Activated T-helper 1 cell treated with Interleukin-2 at 50 U/mL for 16 hours (primary cell): ENCODE data around the gene ADGRA1.
"Not testable (repeated sequence)": the region's sequence is repeated elsewhere in the genome, so short reads cannot be mapped to it uniquely, and the experiment has no call there.

Experiments
- DNase-seq: peaks from one replicate; pipeline ENCODE4 v3.0.0-alpha.2; 2020; ENCODE audit warnings: low read depth

The ADGRA1 gene

GRCh38 chr10:133150226-133150625 is 62.5 kb downstream of the ADGRA1 start:
- no peak for DNase-seq

DNA sequence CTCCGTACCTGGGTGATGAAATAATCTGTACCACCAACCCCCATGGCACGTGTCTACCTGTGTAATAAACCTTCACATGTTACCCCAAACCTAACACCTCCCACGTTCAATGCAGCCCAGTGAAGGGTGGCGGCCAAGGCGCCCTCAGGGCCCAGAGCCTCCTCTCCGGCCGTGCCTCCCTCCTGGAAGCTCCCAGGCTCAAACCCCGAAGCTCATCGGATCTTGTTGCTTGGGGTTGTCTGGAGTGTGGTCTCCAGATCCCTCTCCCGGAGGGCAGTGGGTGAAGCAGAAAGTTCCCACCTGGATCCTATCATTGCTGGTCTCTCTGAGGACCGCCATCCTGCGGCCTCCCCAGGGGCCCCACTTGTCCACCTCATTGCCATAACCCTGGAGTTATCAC is 62.9 kb downstream of the ADGRA1 start:
- DNase-seq: no peak

GRCh38 chr10:133151071-133151470 is 63.3 kb downstream of the ADGRA1 start:
- DNase-seq: not testable (repeated sequence)

- DNase-seq: no peak
These were observed 63.8 kb downstream of the ADGRA1 start for GRCh38 chr10:133151543-133151972.

GRCh38 chr10:133154411-133154810 is 66.7 kb downstream of the ADGRA1 start:
- DNase-seq: no peak

GRCh38 chr10:133154996-133155778 is 67.5 kb downstream of the ADGRA1 start:
- no peak for DNase-seq

DNA sequence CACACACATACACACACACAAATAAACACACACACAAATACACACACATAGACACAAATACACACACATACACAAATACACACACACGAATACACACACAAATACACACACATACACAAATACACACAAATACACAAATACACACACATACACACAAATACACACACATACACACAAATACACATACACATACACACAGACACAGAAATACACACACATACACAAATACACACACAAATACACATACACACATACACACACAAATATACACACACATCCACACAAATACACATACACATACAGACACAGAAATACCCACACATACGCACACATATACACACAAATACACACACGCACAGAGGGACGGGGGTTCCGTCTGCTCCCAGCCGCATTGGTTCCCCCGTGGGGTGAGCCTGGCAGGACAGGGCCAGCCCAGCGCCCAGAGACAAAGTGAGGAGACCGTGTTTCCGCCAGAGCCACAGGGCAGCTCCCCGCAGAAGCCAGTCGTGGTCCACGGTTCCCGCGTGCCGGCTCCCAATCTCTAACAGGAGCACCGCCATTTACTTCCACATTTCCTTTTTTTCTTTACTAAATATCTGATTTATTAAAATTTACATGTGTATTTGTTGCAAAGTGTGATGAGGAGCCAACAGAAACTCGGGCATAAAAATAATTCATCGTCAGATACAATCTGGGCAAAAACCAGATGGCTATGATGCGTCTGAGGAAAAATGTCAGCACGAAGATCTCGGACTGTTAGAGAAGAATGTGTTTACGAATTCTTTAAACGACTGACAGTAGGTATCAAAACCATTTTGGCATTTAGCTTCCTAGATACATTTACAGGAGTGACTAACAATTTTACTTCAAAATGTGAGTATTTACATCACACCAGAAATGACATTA is 69.2 kb downstream of the ADGRA1 start:
- DNase-seq: no peak

- DNase-seq: no peak
These were observed 70.1 kb downstream of the ADGRA1 start for GRCh38 chr10:133157662-133158436.

- DNase-seq: no peak
These were observed 70.7 kb downstream of the ADGRA1 start for GRCh38 chr10:133158437-133158755.

- DNase-seq: no peak
These were observed 71.3 kb downstream of the ADGRA1 start for GRCh38 chr10:133158756-133159610.

- DNase-seq: no peak
These were observed 71.9 kb downstream of the ADGRA1 start for GRCh38 chr10:133159611-133159949.

- DNase-seq: no peak
These were observed 72.5 kb downstream of the ADGRA1 start, which contains the start of gene KNDC1 for GRCh38 chr10:133159950-133160825. TSS of gene KNDC1 (plus strand) at chr10:133160219. CDS start at chr10:133160468, 249 bp downstream.

- no peak for DNase-seq
These were observed 73.2 kb downstream of the ADGRA1 start for GRCh38 chr10:133160826-133161471.

DNA sequence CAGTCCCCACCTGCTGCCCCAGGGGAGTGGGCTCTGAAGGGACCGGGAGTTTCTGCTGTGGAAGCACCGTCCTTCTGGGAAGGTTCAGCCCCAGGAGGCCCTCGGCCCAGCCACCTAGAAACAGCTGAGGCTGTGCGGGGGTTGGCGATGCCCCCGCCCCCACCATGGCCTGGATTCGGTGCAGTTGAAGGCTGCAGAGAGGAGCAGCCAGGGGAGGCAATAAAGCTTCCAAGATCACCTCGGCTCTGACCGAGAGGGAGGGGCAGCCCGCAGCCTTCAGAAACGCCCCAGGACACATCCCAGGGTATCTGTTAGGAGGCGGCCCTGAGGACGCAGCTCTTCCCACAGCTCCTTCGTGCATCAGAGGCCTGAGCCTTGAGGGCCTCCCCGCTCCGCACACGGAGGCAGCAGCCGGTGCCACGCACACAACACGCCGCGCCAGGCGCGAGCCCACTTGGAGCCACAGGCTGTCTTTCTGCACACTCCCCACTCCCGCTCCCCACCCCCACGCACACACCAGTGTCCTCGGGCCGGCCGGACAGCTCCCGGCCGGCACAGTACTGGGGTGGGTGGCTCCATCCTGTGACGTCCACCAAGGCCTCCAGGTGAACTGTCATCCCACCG is 73.9 kb downstream of the ADGRA1 start:
- DNase-seq: no peak

DNA sequence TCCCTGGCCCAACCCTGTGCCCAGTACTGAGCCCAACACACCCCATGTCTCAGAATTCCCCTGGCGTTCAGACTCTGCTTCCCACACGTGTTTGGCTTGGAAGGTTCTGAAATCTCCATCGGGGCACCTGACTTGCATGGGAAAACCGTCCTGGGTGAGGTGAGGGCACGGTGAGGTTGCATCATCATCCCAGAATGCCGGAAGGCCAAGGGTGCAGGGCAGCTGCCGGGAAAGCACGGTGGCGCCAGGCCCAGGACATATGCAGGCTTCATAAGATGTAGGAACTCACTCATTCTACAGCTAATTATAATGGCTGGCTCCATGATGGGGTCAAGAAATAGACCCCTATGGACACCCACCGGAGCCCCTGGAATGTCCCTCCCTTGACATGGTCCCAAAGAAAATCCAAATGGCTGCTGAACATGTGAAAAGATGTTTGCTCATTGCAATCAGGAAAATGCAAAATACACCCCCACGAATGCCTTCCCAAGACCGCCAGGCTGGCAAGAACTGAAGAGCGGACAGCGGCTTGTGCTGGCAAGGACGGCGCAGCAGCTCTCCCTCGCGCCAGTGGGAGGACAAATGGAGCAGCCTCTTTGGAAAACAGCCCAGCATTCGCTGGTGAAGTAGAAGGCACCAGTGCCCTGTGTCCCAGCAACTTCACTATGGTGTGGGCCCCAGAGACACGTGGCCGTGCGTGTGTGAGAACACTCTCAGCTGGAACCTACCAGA is 74.6 kb downstream of the ADGRA1 start:
- no peak for DNase-seq

GRCh38 chr10:133162910-133163856 is 75.5 kb downstream of the ADGRA1 start:
- DNase-seq: no peak
